Esophagus muscularis mucosa (tissue), 4 donors: Measurements from ENCODE around the gene MSH2. TPM values are rescaled to one million over a fixed set of nuclear protein-coding genes. Genes with fewer than 3 reads are reported as not detected.

Experiments
- DNase-seq: peaks from one replicate; pipeline ENCODE4 v3.0.0-alpha.2; 2017; ENCODE audit errors: extremely low spot score
- H3K27ac ChIP-seq, 4 donors: fragments of 200-600 bp; sonication (generic); replicated peaks in 1 of 4; 1 replicate in 3 of 4; 2 replicates in 1 of 4; pipeline ENCODE4 v1.5.1; 2016 to 2019; ENCODE audit warnings: mild to moderate bottlenecking in 1 of 4
- H3K27me3 ChIP-seq, 4 donors: fragments of 200-600 bp; sonication (generic); one replicate each; pipeline versions ENCODE4 v1.5.1 to v1.6.0; 2016 to 2019
- H3K36me3 ChIP-seq, 4 donors: fragments of 200-600 bp; sonication (generic); one replicate each; pipeline ENCODE4 v1.5.1; 2016 to 2019
- H3K4me1 ChIP-seq, 4 donors: fragments of 200-600 bp; sonication (generic); one replicate each; pipeline ENCODE4 v1.5.1; 2016 to 2019
- H3K4me3 ChIP-seq, 4 donors: fragments of 200-600 bp; sonication (generic); 1 replicate in 2 of 4; 2 replicates in 2 of 4; pipeline ENCODE4 v1.5.1; 2016 to 2019; ENCODE audit warnings: mild to moderate bottlenecking in 4 of 4, moderate library complexity in 1 of 4
- H3K9me3 ChIP-seq, 4 donors: fragments of 200-600 bp; sonication (generic); 1 replicate in 3 of 4; 2 replicates in 1 of 4; pipeline ENCODE4 v1.5.1; 2016 to 2019
- CTCF ChIP-seq, 3 experiments: fragments of 200-600 bp in 2 of 3; fragments of 450-650 bp in 1 of 3; sonication (generic) in 2 of 3; IDR thresholded peaks; one replicate each; pipeline ENCODE4 v1.5.1; 2017 to 2019; ENCODE audit warnings: antibody characterized with exemption in 3 of 3, mild to moderate bottlenecking in 2 of 3, moderate library complexity in 1 of 3
- EP300 ChIP-seq: sonication (generic); formaldehyde crosslinking; IDR thresholded peaks from one replicate; pipeline ENCODE4 v1.6.1; 2017; ENCODE audit warnings: antibody characterized with exemption
- POLR2A ChIP-seq: fragments of 450-650 bp; IDR thresholded peaks from one replicate; pipeline ENCODE4 v1.6.1; 2017; ENCODE audit warnings: antibody characterized with exemption, moderate library complexity, mild to moderate bottlenecking, low read depth
- POLR2AphosphoS5 ChIP-seq, 2 donors: sonication (generic); formaldehyde crosslinking; IDR thresholded peaks; one replicate each; pipeline ENCODE4 v1.6.1; 2017; ENCODE audit warnings: antibody characterized with exemption in 2 of 2
- WGBS: methylation state at CpG from one replicate; pipeline ENCODE4 v1.1.5; 2018; 5-methylcytosine and 5-hydroxymethylcytosine counted together
- intact Hi-C: fragments of 100-400 bp; cut with DNase I; formaldehyde crosslinking; loops from one replicate; pipeline ENCODE4 v1.15.1; 2023
- total RNA-seq, 4 donors: library from RNA; depleted of rRNA; stranded (reverse); fragments of >200 nt; gene quantifications; one replicate each; pipeline versions ENCODE4 v1.1.0 to v1.2.1, GENCODE V29; 2016

The MSH2 gene
- total RNA-seq, 4 donors from 2014 or later = 5.6 to 9.9 (median 7.6) TPM

DNA sequence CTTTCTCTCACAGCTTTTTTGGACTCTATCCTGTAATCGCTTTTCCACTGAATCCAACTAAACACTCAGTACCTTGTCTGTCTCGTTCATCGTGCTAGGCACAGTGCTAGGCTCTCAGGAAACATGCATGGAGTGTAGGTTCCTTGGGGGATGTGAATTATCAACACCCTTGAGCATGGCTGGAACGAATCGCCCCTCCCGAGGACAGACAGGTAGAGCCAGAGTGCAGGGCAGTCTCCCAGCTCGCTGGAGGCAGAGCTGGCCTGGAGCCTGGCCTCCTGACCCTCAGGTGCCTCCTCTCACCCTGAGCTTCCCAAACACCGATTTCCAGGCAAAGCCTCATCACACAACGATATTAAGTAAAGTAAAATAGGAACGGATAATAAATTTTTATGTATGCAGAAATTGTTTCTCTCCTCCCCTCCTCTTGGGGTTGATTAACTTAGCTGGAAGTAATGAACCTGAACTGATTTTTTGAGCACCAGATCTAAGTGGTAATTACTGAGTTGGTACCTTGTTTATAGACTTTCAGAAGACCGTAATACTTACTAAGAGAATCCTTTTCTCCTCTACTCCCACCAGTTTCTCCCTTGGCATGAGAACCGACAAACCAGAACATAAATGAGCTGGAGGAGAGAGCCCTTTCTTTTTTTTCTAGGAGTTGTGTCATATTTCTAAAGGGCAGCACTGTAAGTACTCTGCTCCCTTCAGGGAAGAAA is 90.5 kb downstream of the MSH2 start:
- intact Hi-C loops = no loop called here

DNA sequence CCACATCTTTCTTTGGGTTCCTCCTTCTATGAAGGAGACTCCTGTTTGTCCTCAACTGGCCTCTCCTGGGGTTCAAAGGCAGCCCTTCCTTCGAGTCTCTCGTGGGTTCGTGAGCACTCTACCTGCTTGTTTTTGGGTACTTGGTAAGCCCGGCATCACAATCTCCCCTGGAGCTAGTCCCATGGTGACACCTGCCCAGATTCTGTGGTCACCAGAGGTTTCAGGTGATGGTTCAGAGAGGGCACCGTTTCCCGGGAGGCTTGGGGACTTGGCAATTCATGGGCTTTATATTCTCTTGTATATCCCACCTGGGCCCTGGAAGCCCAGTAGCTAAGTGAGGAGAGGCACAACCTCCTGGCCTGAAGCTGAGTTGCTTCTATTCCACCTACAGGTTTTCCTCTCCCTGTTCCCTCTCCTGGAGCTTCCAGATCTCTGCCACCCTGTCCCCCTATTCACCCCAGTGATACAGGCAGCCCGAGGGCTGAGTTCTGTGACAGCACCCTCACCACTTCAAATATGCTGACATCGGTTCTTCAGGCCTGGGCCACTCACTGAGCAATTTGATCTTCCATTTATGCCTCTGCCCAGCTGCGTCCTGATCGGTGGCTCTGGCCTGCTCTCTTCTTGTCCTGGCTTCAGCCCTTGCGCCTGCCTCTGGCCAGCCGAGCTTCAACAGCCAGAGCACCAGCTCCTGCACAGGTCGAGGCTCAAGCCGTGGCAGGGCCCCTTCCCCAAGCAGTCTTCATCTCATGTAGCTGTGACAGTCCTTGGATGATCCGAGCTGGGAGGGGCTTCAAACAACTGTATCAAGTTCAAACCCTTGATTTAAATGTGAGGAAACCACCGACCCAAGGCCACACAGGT is 91.5 kb downstream of the MSH2 start:
- WGBS = 96% methylated on average over 15 of the region's 16 CpGs
- no peak for DNase-seq
- TF ChIP-seq EP300 (no peak), POLR2A (no peak), POLR2AphosphoS5 (IDR thresholded peaks at IDR 0.05) (no peak), CTCF (IDR thresholded peaks at IDR 0.05) (no peak)
- intact Hi-C loops = no loop called here
- H3K36me3 ChIP-seq = no peaks in the 10 kb centered on the region
- H3K27me3 ChIP-seq = peaks cover 0 to 7% (median 0%) of the 10 kb centered on the region in 4 donors
- no peak overlapping the region for H3K27ac ChIP-seq
- H3K4me1 ChIP-seq = no peaks in the 10 kb centered on the region
- H3K4me3 ChIP-seq = no peak overlapping the region
- H3K9me3 ChIP-seq = no peaks in the 10 kb centered on the region

More for the DNA sequence above, 90.5 kb downstream of the MSH2 start:
- H3K4me1 ChIP-seq = peaks cover 0 to 8% (median 7%) of the 10 kb centered on the region in 4 donors
- DNase-seq = no peak
- no peaks in the 10 kb centered on the region for H3K36me3 ChIP-seq
- 92% methylated on average over 12 of the region's 12 CpGs for WGBS
- no peaks in the 10 kb centered on the region for H3K9me3 ChIP-seq
- no peak overlapping the region for H3K4me3 ChIP-seq
- H3K27me3 ChIP-seq = peaks cover 0 to 7% (median 0%) of the 10 kb centered on the region in 4 donors
- H3K27ac ChIP-seq = no peak overlapping the region
- TF ChIP-seq EP300 = no peak
- no peak for TF ChIP-seq POLR2A
- no peak for TF ChIP-seq POLR2AphosphoS5 (IDR thresholded peaks at IDR 0.05)
- no peak for TF ChIP-seq CTCF (IDR thresholded peaks at IDR 0.05)

DNA sequence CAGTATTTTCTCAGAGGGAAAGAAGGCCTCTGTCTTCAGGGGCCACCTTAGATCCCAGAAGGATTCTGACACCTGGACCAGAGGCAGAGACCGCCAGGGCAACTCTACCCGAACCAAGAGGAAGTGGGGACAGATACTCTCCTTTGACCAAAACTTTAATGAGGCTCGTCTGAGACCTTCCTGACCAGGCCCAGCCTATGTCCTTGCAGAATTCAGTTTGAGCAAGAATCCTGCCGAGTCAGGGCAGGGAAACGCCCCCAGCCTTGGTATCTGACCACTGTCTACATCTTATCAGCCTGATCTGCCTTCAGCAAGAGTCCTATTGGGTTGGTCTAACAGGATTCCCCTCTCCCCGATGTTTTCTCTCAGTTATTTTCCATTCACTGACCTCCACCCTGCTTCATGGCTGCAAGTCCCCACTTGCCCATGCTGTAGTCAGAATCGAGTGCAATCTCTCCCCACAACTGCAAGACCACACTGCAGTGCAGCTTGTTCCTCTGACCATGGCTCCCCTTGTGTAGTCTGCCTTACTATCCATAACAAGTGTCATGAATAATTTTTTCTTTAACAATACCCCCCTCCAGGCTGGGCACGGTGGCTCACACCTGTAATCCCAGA is 95.0 kb downstream of the MSH2 start:
- 87% methylated on average over 8 of the region's 8 CpGs for WGBS
- intact Hi-C loops = no loop called here
- H3K9me3 ChIP-seq = peaks cover 0 to 8% (median 0%) of the 10 kb centered on the region in 4 donors
- H3K36me3 ChIP-seq = no peaks in the 10 kb centered on the region
- H3K27me3 ChIP-seq = peaks cover 0 to 7% (median 0%) of the 10 kb centered on the region in 4 donors
- no peaks in the 10 kb centered on the region for H3K4me1 ChIP-seq
- TF ChIP-seq POLR2A (no peak), POLR2AphosphoS5 (IDR thresholded peaks at IDR 0.05) (no peak), EP300 (no peak), CTCF (IDR thresholded peaks at IDR 0.05) (no peak)
- no peak for DNase-seq
- no peak overlapping the region for H3K27ac ChIP-seq
- no peak overlapping the region for H3K4me3 ChIP-seq

GRCh38 chr2:47499093-47499492 is 96.1 kb downstream of the MSH2 start:
- peaks cover 0 to 8% (median 0%) of the 10 kb centered on the region in 4 donors for H3K9me3 ChIP-seq
- intact Hi-C loops = no loop called here
- DNase-seq = no peak
- no peak overlapping the region for H3K4me3 ChIP-seq
- no peaks in the 10 kb centered on the region for H3K36me3 ChIP-seq
- peaks cover 0 to 7% (median 0%) of the 10 kb centered on the region in 4 donors for H3K27me3 ChIP-seq
- 98% methylated on average over 3 of the region's 3 CpGs for WGBS
- no peak overlapping the region for H3K27ac ChIP-seq
- no peaks in the 10 kb centered on the region for H3K4me1 ChIP-seq
- TF ChIP-seq CTCF (IDR thresholded peaks at IDR 0.05) (no peak), POLR2A (no peak), EP300 (no peak)
